Loucy (cell line): Measurements from ENCODE around the gene KCNH2.
A peak's percentile ranks its signal among the peaks of the same experiment; 100 is the strongest.

Experiments
- H2AFZ ChIP-seq: fragments of 200-600 bp; sonication (generic); 2 replicates; pipeline ENCODE4 v1.6.0; 2016; ENCODE audit warnings: antibody characterized with exemption, mild to moderate bottlenecking, low read length, moderate library complexity
- H3F3A ChIP-seq: fragments of 200-600 bp; 2 replicates; pipeline ENCODE4 v1.6.0; 2016; ENCODE audit warnings: antibody characterized with exemption, low read depth, mild to moderate bottlenecking
- H3K27me3 ChIP-seq: fragments of 200-600 bp; sonication (generic); 2 replicates; pipeline ENCODE4 v1.6.1; 2014; ENCODE audit warnings: low read length, mild to moderate bottlenecking; ENCODE audit not compliant: insufficient read depth, poor library complexity, severe bottlenecking
- H3K36me3 ChIP-seq: fragments of 200-600 bp; sonication (generic); 2 replicates; pipeline ENCODE4 v1.6.1; 2016; ENCODE audit warnings: low read length; ENCODE audit not compliant: insufficient read depth
- H3K4me1 ChIP-seq: fragments of 200-600 bp; sonication (generic); 2 replicates; pipeline ENCODE4 v1.5.1; 2014; ENCODE audit warnings: low read length, mild to moderate bottlenecking; ENCODE audit not compliant: insufficient read depth, poor library complexity, severe bottlenecking
- H3K4me2 ChIP-seq: fragments of 200-600 bp; sonication (generic); 2 replicates; pipeline ENCODE4 v1.6.0; 2014; ENCODE audit warnings: antibody characterized with exemption, low read length, low read depth, mild to moderate bottlenecking; ENCODE audit not compliant: poor library complexity, severe bottlenecking
- H3K4me3 ChIP-seq: fragments of 200-600 bp; sonication (generic); 2 replicates; pipeline ENCODE4 v1.5.1; 2014; ENCODE audit warnings: low read length, mild to moderate bottlenecking, mixed read lengths; ENCODE audit not compliant: poor library complexity, severe bottlenecking
- H3K79me2 ChIP-seq: fragments of 200-600 bp; sonication (generic); 2 replicates; pipeline ENCODE4 v1.6.1; 2014; ENCODE audit warnings: low read length; ENCODE audit not compliant: insufficient read depth
- H3K9ac ChIP-seq: fragments of 200-600 bp; sonication (generic); 2 replicates; pipeline ENCODE4 v1.6.0; 2014; ENCODE audit warnings: mild to moderate bottlenecking, low read depth, low read length, moderate library complexity; ENCODE audit not compliant: poor library complexity, severe bottlenecking
- H3K9me2 ChIP-seq: fragments of 200-600 bp; sonication (generic); replicated peaks from 2 replicates; pipeline ENCODE4 v1.6.1; 2016; ENCODE audit warnings: low read depth, low read length, mixed read lengths
- H3K9me3 ChIP-seq: fragments of 200-600 bp; sonication (generic); 2 replicates; pipeline ENCODE4 v1.6.1; 2014; ENCODE audit warnings: mild to moderate bottlenecking, antibody characterized with exemption, low read length, low read depth; ENCODE audit not compliant: insufficient read depth
- H4K20me1 ChIP-seq: fragments of 200-600 bp; sonication (generic); 2 replicates; pipeline ENCODE4 v1.6.0; 2014; ENCODE audit warnings: antibody characterized with exemption, low read length, mild to moderate bottlenecking; ENCODE audit not compliant: insufficient read depth, poor library complexity, severe bottlenecking
- EZH2phosphoT487 ChIP-seq: fragments of 200-600 bp; IDR thresholded peaks from 2 replicates; pipeline ENCODE4 v1.6.1; 2018; ENCODE audit warnings: antibody characterized with exemption, mild to moderate bottlenecking, moderate library complexity, borderline replicate concordance
- TF ChIP-seq, protein P1 (sequence below): fragments of 200-600 bp; sonication (generic); conservative IDR thresholded peaks from 2 replicates; pipeline ENCODE4 v1.5.1; 2014; ENCODE audit warnings: mild to moderate bottlenecking, antibody characterized with exemption, low read length

KCNH2 gene

DNA sequence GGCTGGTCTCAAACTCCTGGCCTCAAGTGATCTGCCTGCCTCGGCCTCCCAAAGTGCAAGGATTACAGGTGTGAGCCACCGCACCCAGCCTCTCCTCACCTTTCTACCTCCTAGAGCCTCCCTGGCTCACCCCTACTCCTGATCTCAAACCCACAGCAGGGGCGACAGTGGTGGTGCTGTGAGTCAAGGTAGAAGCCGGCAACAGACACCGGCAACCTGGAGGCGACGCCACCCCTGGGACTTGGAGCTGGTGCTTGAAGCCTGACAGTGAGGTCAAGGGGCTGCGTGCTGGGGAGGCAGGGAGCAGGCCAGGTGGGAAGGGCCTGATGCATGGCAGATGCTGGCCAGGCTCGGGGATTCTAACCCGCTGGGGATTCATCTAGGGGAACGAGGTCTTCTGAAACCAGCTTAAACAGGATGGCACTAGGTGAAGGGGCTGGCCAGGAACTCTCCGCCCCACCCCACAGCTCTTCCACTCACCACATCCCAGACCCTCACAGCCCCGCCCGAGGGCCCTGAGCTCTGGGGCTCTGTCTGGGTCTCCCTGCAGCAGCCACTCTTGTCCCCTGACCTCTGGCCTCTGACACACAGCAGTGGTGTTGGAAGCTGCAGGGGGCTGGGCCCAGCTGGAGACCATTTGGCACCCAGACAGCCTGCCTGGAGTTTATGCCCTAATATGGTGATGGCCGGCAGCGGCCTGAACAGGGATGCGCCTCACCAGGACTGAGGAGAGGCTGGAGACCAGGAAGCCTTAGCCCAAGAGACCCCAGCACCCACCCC is 16.4 kb downstream of the KCNH2 start:
- Histone ChIP-seq H3K36me3 (no peaks in the 10 kb centered on the region), H4K20me1 (no peaks in the 10 kb centered on the region), H2AFZ (no peak overlapping the region), H3K27me3 (no peaks in the 10 kb centered on the region), H3K4me1 (peaks cover 49% of the 10 kb centered on the region), H3K9me3 (no peaks in the 10 kb centered on the region), H3K79me2 (no peaks in the 10 kb centered on the region), H3K9me2 (no peaks in the 10 kb centered on the region), H3F3A (no peaks in the 10 kb centered on the region), H3K4me2 (peak overlapping the region; percentile 46), H3K9ac (peak overlapping the region; percentile 65), H3K4me3 (peak overlapping the region; percentile 36)
- no peak for TF ChIP-seq EZH2phosphoT487
- TF ChIP-seq, protein P1, sequence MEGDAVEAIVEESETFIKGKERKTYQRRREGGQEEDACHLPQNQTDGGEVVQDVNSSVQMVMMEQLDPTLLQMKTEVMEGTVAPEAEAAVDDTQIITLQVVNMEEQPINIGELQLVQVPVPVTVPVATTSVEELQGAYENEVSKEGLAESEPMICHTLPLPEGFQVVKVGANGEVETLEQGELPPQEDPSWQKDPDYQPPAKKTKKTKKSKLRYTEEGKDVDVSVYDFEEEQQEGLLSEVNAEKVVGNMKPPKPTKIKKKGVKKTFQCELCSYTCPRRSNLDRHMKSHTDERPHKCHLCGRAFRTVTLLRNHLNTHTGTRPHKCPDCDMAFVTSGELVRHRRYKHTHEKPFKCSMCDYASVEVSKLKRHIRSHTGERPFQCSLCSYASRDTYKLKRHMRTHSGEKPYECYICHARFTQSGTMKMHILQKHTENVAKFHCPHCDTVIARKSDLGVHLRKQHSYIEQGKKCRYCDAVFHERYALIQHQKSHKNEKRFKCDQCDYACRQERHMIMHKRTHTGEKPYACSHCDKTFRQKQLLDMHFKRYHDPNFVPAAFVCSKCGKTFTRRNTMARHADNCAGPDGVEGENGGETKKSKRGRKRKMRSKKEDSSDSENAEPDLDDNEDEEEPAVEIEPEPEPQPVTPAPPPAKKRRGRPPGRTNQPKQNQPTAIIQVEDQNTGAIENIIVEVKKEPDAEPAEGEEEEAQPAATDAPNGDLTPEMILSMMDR: no peak

DNA sequence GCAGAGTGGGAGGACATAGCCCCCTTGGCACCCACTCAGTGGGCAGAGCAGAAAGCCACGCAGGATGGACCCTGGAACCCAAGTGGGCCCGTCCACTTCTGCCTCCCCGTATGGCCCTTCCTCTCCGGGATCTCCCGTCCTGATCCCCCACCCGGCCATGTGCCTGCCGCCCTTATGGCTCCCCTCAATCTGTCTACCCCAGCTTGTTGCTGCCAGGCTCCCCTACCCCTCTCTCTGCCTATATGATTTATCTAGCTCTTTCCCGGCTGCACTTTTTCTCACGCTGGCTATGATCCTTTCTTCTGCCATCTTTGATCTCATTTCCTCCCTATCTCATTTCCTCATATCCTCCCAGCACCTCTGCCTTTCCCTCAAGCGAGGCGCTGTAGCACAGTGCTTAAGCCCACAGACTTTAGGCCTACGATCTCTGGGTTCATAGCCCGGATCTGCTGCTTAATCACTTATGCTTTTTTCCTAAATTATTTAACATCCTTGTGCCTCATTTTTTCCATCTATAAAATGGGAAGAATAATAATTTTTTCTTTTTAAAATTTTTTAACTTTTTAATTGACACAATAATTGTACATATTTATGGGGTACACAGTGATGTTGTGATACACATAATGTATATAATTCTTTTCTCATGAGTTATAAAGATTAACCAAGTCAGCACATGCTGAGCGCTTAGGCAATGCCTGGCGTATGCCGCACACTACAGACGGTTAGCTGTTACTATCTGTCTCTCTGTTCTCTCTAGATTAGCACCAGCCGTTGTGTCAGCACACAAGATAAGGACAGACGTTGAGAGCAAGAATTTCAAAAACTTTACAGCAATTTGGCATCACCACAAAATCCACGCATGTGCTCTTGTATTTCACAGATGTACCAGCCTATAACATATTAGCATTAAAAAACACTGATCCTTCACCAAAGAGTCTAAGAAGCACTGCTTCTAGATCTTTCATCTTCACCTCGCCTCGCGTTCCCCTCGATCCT is 18.1 kb downstream of the KCNH2 start:
- Histone ChIP-seq H3K9me2 (no peaks in the 10 kb centered on the region), H3K4me2 (peak overlapping the region; percentile 46), H4K20me1 (no peaks in the 10 kb centered on the region), H3K4me1 (peaks cover 49% of the 10 kb centered on the region), H3K36me3 (no peaks in the 10 kb centered on the region), H3K79me2 (no peaks in the 10 kb centered on the region), H3K27me3 (no peaks in the 10 kb centered on the region), H2AFZ (no peak overlapping the region), H3K4me3 (peak overlapping the region; percentile 18), H3K9me3 (no peaks in the 10 kb centered on the region), H3K9ac (peak overlapping the region; percentile 65), H3F3A (no peaks in the 10 kb centered on the region)
- no peak for TF ChIP-seq EZH2phosphoT487
- TF ChIP-seq, protein P1: no peak; the same call in 1 of the 2 replicates

DNA sequence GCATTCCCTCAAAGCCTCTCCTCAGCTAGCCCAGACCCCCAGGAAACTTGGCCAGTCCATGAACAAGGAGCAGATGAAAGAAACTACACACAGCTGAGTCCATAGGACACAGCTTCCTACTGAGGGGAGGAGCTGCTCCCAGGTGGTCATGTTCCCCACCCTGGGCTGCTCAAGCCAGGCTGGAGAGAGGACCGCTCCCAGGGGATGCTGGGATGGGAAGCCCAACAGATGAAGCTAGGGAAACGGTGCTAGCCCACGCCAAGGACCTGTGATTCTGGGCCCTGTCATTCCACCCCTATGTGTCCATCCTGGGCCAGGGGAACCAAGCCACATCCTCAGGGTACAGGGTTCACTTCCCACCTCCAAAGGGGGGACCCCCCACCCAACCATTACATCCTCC is 19.0 kb downstream of the KCNH2 start:
- Histone ChIP-seq H3K27me3 (no peaks in the 10 kb centered on the region), H3K79me2 (no peaks in the 10 kb centered on the region), H2AFZ (no peak overlapping the region), H3K9ac (peak overlapping the region; percentile 65), H4K20me1 (no peaks in the 10 kb centered on the region), H3K4me1 (peaks cover 42% of the 10 kb centered on the region), H3K4me3 (no peak overlapping the region), H3F3A (no peaks in the 10 kb centered on the region), H3K36me3 (no peaks in the 10 kb centered on the region), H3K9me2 (no peaks in the 10 kb centered on the region), H3K9me3 (no peaks in the 10 kb centered on the region), H3K4me2 (peak overlapping the region; percentile 46)
- TF ChIP-seq, protein P1: no peak
- no peak for TF ChIP-seq EZH2phosphoT487
